Activated T-cell treated with anti-CD3 and anti-CD28 coated beads for 4 hours (primary cell): ENCODE data around the gene CAMTA1.

Source experiments
- DNase-seq: peaks from one replicate; pipeline ENCODE4 v3.0.0-alpha.2; 2020

Gene CAMTA1

GRCh38 chr1:6941786-6942185, 156.5 kb downstream of the CAMTA1 start:
- DNase-seq = no peak

- no peak for DNase-seq
Measured at GRCh38 chr1:6942990-6943389, 157.7 kb downstream of the CAMTA1 start.

GRCh38 chr1:6944434-6944833, 159.2 kb downstream of the CAMTA1 start:
- DNase-seq = no peak

- DNase-seq = no peak
Measured at GRCh38 chr1:6947952-6948351, 162.7 kb downstream of the CAMTA1 start.

GRCh38 chr1:6948416-6948815, 163.2 kb downstream of the CAMTA1 start:
- no peak for DNase-seq

GRCh38 chr1:6948861-6949260, 163.6 kb downstream of the CAMTA1 start:
- DNase-seq = no peak

- DNase-seq = no peak
Measured at GRCh38 chr1:6950001-6950765, 164.9 kb downstream of the CAMTA1 start.

- no peak for DNase-seq
Measured at GRCh38 chr1:6951536-6951935, 166.3 kb downstream of the CAMTA1 start.

- DNase-seq = no peak
Measured at GRCh38 chr1:6953216-6953615, 168.0 kb downstream of the CAMTA1 start.

GRCh38 chr1:6953907-6954364, 168.7 kb downstream of the CAMTA1 start:
- no peak for DNase-seq

GRCh38 chr1:6954591-6954990, 169.3 kb downstream of the CAMTA1 start:
- no peak for DNase-seq

- DNase-seq = no peak
Measured at GRCh38 chr1:6955357-6956094, 170.3 kb downstream of the CAMTA1 start.

- no peak for DNase-seq
Measured at GRCh38 chr1:6956488-6957159, 171.4 kb downstream of the CAMTA1 start.

- no peak for DNase-seq
Measured at GRCh38 chr1:6957341-6957740, 172.1 kb downstream of the CAMTA1 start.

GRCh38 chr1:6958407-6959030, 173.3 kb downstream of the CAMTA1 start:
- no peak for DNase-seq

GRCh38 chr1:6959491-6959890, 174.2 kb downstream of the CAMTA1 start:
- no peak for DNase-seq

- no peak for DNase-seq
Measured at GRCh38 chr1:6960291-6960811, 175.1 kb downstream of the CAMTA1 start.

GRCh38 chr1:6960860-6961259, 175.6 kb downstream of the CAMTA1 start:
- DNase-seq = no peak

GRCh38 chr1:6961289-6961688, 176.0 kb downstream of the CAMTA1 start:
- no peak for DNase-seq

- no peak for DNase-seq
Measured at GRCh38 chr1:6961905-6962477, 176.7 kb downstream of the CAMTA1 start.

- DNase-seq = peak; percentile 27
Measured at GRCh38 chr1:6962478-6962995, 177.3 kb downstream of the CAMTA1 start.
